Vagina (tissue), 2 donors: ENCODE results near the gene ID3.

ENCODE experiments used
- POLR2A ChIP-seq, 2 donors: fragments of 450-650 bp; IDR thresholded peaks; one replicate each; pipeline ENCODE4 v1.6.1; 2017; ENCODE audit warnings: antibody characterized with exemption in 2 of 2, mild to moderate bottlenecking in 2 of 2, moderate library complexity in 2 of 2
- POLR2AphosphoS5 ChIP-seq, 2 donors: sonication (generic); formaldehyde crosslinking; IDR thresholded peaks; one replicate each; pipeline ENCODE4 v1.9.0; 2017; ENCODE audit warnings: antibody characterized with exemption in 2 of 2, mild to moderate bottlenecking in 2 of 2, low read depth in 1 of 2; ENCODE audit not compliant: insufficient read depth in 1 of 2
- TF ChIP-seq, protein P1 (sequence below), 3 experiments: fragments of 450-650 bp in 2 of 3; fragments of 200-600 bp in 1 of 3; sonication (generic) in 1 of 3; IDR thresholded peaks; one replicate each; pipeline ENCODE4 v1.5.1; 2017 to 2019; ENCODE audit warnings: antibody characterized with exemption in 3 of 3, mild to moderate bottlenecking in 2 of 3, moderate library complexity in 2 of 3

DNA sequence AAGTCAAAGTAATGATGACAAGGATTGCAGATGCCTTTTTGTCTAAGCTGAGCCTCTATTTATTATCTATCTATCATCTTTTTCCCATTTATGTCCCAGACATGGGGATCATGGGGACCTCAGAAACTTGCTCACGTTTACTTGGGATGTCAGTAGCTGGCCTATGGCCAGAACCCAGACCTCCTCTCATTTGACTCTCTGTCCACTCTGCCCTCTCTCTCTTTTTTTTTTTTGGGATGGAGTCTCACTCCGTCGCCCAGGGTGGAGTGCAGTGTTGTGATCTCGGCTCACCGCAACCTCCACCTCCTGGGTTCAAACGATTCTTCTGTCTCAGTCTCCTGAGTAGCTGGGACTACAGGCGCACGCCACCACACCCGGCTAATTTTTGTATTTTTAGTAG lies 3.7 kb upstream of the ID3 start:
- TF ChIP-seq POLR2A (IDR thresholded peaks at IDR 0.05), result no peak
- TF ChIP-seq, protein P1, sequence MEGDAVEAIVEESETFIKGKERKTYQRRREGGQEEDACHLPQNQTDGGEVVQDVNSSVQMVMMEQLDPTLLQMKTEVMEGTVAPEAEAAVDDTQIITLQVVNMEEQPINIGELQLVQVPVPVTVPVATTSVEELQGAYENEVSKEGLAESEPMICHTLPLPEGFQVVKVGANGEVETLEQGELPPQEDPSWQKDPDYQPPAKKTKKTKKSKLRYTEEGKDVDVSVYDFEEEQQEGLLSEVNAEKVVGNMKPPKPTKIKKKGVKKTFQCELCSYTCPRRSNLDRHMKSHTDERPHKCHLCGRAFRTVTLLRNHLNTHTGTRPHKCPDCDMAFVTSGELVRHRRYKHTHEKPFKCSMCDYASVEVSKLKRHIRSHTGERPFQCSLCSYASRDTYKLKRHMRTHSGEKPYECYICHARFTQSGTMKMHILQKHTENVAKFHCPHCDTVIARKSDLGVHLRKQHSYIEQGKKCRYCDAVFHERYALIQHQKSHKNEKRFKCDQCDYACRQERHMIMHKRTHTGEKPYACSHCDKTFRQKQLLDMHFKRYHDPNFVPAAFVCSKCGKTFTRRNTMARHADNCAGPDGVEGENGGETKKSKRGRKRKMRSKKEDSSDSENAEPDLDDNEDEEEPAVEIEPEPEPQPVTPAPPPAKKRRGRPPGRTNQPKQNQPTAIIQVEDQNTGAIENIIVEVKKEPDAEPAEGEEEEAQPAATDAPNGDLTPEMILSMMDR (IDR thresholded peaks at IDR 0.05), result no peak
- TF ChIP-seq POLR2AphosphoS5 (IDR thresholded peaks at IDR 0.05; ENCODE audit: insufficient read depth in 1 of 2, low read depth in 1 of 2), result no peak
